Endothelial cell of umbilical vein (primary cell): ENCODE measurements around the gene OR12D2. TPM values are rescaled to one million over a fixed set of nuclear protein-coding genes. Genes with fewer than 3 reads are reported as not detected.

ENCODE experiments used
- BruUV-seq: library from RNA; stranded (reverse); fragments of 400-500 nt; replicated peaks from 2 replicates; lab custom pipeline; 2021; lab: Mats Ljungman, UMichigan
- CTCF ChIA-PET: fragments of 300-600, 350-600 bp; sonication (Branson Sonifier 250); formaldehyde crosslinking; loops from one replicate; lab custom pipeline; 2021; ENCODE audit warnings: antibody characterized with exemption, inconsistent platforms; lab: Charles Lee
- POLR2A ChIA-PET: fragments of 300-600, 350-600 bp; sonication (Branson Sonifier 250); formaldehyde crosslinking; loops from one replicate; lab custom pipeline; 2021; ENCODE audit warnings: antibody characterized with exemption, inconsistent platforms; lab: Charles Lee
- DNase-seq: peaks from one replicate; pipeline ENCODE4 v3.0.0-alpha.2; 2011; ENCODE audit warnings: low read depth, low spot score
- FAIRE-seq: peaks from 2 replicates; lab custom pipeline; 2011; peaks lifted over from hg19 to GRCh38; lab: Jason Lieb, UNC
- H2AFZ ChIP-seq: 2 replicates; pipeline ENCODE4 v1.6.0; 2012; ENCODE audit warnings: low read depth, low read length, control low read depth, inconsistent platforms
- H3K27ac ChIP-seq: 2 replicates; pipeline ENCODE4 v1.5.1; 2011; ENCODE audit warnings: low read depth, mild to moderate bottlenecking, control low read depth, low read length, moderate library complexity; ENCODE audit not compliant: insufficient read depth
- H3K27me3 ChIP-seq, 2 experiments: 2 replicates each; pipeline versions ENCODE4 v1.6.0 to v1.6.1; 2011; ENCODE audit warnings: low read length in 2 of 2, mixed read lengths in 1 of 2; ENCODE audit not compliant: control insufficient read depth in 2 of 2, insufficient read depth in 2 of 2
- H3K36me3 ChIP-seq, 2 experiments: 2 replicates in 1 of 2; 3 replicates in 1 of 2; pipeline ENCODE4 v1.5.1; 2011; ENCODE audit warnings: low read length in 2 of 2, mild to moderate bottlenecking in 1 of 2, moderate library complexity in 1 of 2; ENCODE audit not compliant: control insufficient read depth in 2 of 2, insufficient read depth in 2 of 2; ENCODE audit errors: extremely low read depth in 1 of 2
- H3K4me1 ChIP-seq: 3 replicates; pipeline ENCODE4 v1.5.1; 2011; ENCODE audit warnings: mild to moderate bottlenecking, low read length; ENCODE audit not compliant: control insufficient read depth, insufficient read depth; ENCODE audit errors: extremely low read depth
- H3K4me2 ChIP-seq: 2 replicates; pipeline ENCODE4 v1.6.1; 2011; ENCODE audit warnings: low read length, control low read depth, mixed read lengths; ENCODE audit not compliant: insufficient read depth
- H3K4me3 ChIP-seq, 3 experiments: fragments of 200-600 bp in 1 of 3; sonication (generic), shearing (Covaris generic) in 1 of 3; replicated peaks in 1 of 3; 2 replicates each; pipeline ENCODE4 v1.5.1; 2011 to 2016; ENCODE audit warnings: control low read depth in 3 of 3, low read length in 3 of 3, mild to moderate bottlenecking in 2 of 3, inconsistent platforms in 1 of 3, low read depth in 1 of 3, moderate library complexity in 1 of 3; ENCODE audit not compliant: insufficient read depth in 1 of 3
- H3K79me2 ChIP-seq: 2 replicates; pipeline ENCODE4 v1.6.0; 2012; ENCODE audit warnings: low read length, inconsistent platforms; ENCODE audit not compliant: control insufficient read depth, insufficient read depth
- H3K9ac ChIP-seq: replicated peaks from 2 replicates; pipeline ENCODE3; 2011; ENCODE audit warnings: low read length, control low read depth; ENCODE audit not compliant: insufficient read depth; ENCODE audit errors: extremely low read depth
- H3K9me1 ChIP-seq: replicated peaks from 3 replicates; pipeline ENCODE4 v1.6.0; 2011; ENCODE audit warnings: mild to moderate bottlenecking, low read length; ENCODE audit not compliant: control insufficient read depth, insufficient read depth; ENCODE audit errors: extremely low read depth
- H3K9me3 ChIP-seq: replicated peaks from 2 replicates; pipeline ENCODE4 v1.5.1; 2012; ENCODE audit warnings: low read length, inconsistent platforms; ENCODE audit not compliant: control insufficient read depth, insufficient read depth
- H4K20me1 ChIP-seq: replicated peaks from 2 replicates; pipeline ENCODE3; 2011; ENCODE audit warnings: mild to moderate bottlenecking, low read length; ENCODE audit not compliant: control insufficient read depth, insufficient read depth; ENCODE audit errors: extremely low read depth
- EZH2 ChIP-seq: IDR thresholded peaks from 2 replicates; pipeline ENCODE4 v1.6.1; 2012; ENCODE audit warnings: borderline replicate concordance, low read depth, mild to moderate bottlenecking, moderate library complexity, low read length, inconsistent platforms; ENCODE audit not compliant: severe bottlenecking
- FOS ChIP-seq: IDR thresholded peaks from 2 replicates; pipeline ENCODE4 v1.6.1; 2011; ENCODE audit warnings: mild to moderate bottlenecking, low read length, moderate library complexity, borderline replicate concordance; ENCODE audit not compliant: insufficient read depth
- GATA2 ChIP-seq: IDR thresholded peaks from 2 replicates; pipeline ENCODE4 v1.7.0; 2011; ENCODE audit warnings: low read depth, mild to moderate bottlenecking, moderate library complexity, mixed read lengths, low read length; ENCODE audit not compliant: insufficient read length, insufficient read depth
- JUN ChIP-seq: IDR thresholded peaks from 2 replicates; pipeline ENCODE4 v1.6.1; 2011; ENCODE audit warnings: borderline replicate concordance, low read depth; ENCODE audit not compliant: insufficient read length, insufficient read depth
- MYC ChIP-seq: IDR thresholded peaks from one replicate; pipeline ENCODE4 v1.6.1; 2011; ENCODE audit warnings: mild to moderate bottlenecking, low read depth, low read length
- POLR2A ChIP-seq: IDR thresholded peaks from 2 replicates; pipeline ENCODE4 v1.6.1; 2012; ENCODE audit warnings: low read depth, mild to moderate bottlenecking, control low read depth, low read length
- POLR2AphosphoS5 ChIP-seq: IDR thresholded peaks from 2 replicates; pipeline ENCODE4 v1.6.1; 2012; ENCODE audit warnings: low read depth, mild to moderate bottlenecking, control low read depth, low read length, moderate library complexity; ENCODE audit not compliant: insufficient read depth
- dilution Hi-C: fragments of 300-500 bp; cut with MboI; formaldehyde crosslinking; loops from one replicate; pipeline ENCODE4 v1.15.0; 2019; ENCODE audit warnings: low sequenced_read_pairs; ENCODE audit not compliant: extremely low pct_ligation_motif_present
- intact Hi-C: fragments of 100-400 bp; cut with micrococcal nuclease; formaldehyde crosslinking; loops from one replicate; pipeline ENCODE4 v1.10.0; 2022
- polyA plus RNA-seq, 4 experiments: library from polyadenylated mRNA; depleted of rRNA in 3 of 4; stranded (reverse) in 3 of 4; unstranded in 1 of 4; fragments of >200 nt; gene quantifications; 2 replicates each; pipeline versions ENCODE4 v1.2.1 to v1.2.3, GENCODE V29; 2011 to 2012; ENCODE audit warnings: missing spikeins in 1 of 4
- total RNA-seq: library from RNA; stranded (reverse); gene quantifications from 2 replicates; pipeline ENCODE4 v1.2.3, GENCODE V29; 2021
- TF ChIP-seq, protein P1 (sequence below), 2 donors: IDR thresholded peaks; 1 replicate in 1 of 2; 2 replicates in 1 of 2; pipeline ENCODE4 v1.5.1; 2011; ENCODE audit warnings: low read length in 2 of 2, mild to moderate bottlenecking in 2 of 2, moderate library complexity in 2 of 2, control low read depth in 1 of 2, inconsistent platforms in 1 of 2, low read depth in 1 of 2; ENCODE audit not compliant: insufficient read depth in 1 of 2; ENCODE audit errors: extremely low read depth in 1 of 2
- TF ChIP-seq, protein P2 (sequence below): IDR thresholded peaks from 2 replicates; pipeline ENCODE4 v1.6.1; 2011; ENCODE audit not compliant: insufficient read depth, insufficient read length

OR12D2 gene
- total and polyA plus RNA-seq, 2 donors (not counting 3 experiments of a cell fraction or from before 2014, with no cell fraction given) = not detected

DNA sequence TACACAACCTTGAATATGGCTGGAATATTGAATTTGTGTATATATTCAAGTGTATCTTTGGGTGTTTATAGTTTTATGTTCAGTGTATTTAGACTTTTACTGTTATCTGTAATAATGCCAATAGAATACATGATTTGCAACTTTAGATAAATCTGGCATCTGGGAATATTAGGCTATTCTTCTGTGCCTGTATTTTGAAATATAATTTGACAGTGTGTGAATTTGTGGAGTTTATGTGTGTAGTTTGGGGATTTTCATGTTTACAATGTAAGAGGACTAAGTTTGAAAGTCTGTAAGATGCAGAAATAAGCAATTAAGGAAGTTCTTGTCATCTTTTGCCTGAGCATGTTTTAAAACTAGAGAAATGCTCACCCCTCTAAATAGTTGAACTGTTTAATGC is 43.6 kb downstream of the OR12D2 start, which contains the start of gene OR10C1:
OR10C1 (plus strand) TSS at position 301 of the 400 bp plus-strand sequence. CDS start 710 bp downstream, outside the sequence.
- no peak within 1 kb of the TSS for H3K9ac ChIP-seq
- no peak within 1 kb of the TSS for H2AFZ ChIP-seq
- no peaks in the 10 kb centered on the region for H3K79me2 ChIP-seq
- no peak within 1 kb of the TSS for H3K4me2 ChIP-seq
- no peaks in the 10 kb centered on the region for H3K36me3 ChIP-seq
- no peak within 1 kb of the TSS for H3K27ac ChIP-seq
- DNase-seq = no peak
- CTCF ChIA-PET = no interaction called here
- no peak for FAIRE-seq
- intact Hi-C loops (no loop called here), dilution Hi-C loops (no loop called here)
- POLR2A ChIA-PET = no interaction called here
- no peaks in the 10 kb centered on the region for H3K9me3 ChIP-seq
- no peaks in the 10 kb centered on the region for H3K9me1 ChIP-seq
- BruUV-seq = no TSS peak
- TF ChIP-seq, protein P1, sequence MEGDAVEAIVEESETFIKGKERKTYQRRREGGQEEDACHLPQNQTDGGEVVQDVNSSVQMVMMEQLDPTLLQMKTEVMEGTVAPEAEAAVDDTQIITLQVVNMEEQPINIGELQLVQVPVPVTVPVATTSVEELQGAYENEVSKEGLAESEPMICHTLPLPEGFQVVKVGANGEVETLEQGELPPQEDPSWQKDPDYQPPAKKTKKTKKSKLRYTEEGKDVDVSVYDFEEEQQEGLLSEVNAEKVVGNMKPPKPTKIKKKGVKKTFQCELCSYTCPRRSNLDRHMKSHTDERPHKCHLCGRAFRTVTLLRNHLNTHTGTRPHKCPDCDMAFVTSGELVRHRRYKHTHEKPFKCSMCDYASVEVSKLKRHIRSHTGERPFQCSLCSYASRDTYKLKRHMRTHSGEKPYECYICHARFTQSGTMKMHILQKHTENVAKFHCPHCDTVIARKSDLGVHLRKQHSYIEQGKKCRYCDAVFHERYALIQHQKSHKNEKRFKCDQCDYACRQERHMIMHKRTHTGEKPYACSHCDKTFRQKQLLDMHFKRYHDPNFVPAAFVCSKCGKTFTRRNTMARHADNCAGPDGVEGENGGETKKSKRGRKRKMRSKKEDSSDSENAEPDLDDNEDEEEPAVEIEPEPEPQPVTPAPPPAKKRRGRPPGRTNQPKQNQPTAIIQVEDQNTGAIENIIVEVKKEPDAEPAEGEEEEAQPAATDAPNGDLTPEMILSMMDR (IDR thresholded peaks at IDR 0.05; ENCODE audit: extremely low read depth in 1 of 2, insufficient read depth in 1 of 2, low read depth in 1 of 2, low read length in 2 of 2) = no peak
- TF ChIP-seq FOS (no peak), POLR2AphosphoS5 (no peak), EZH2 (no peak), POLR2A (no peak), MYC (no peak), JUN (no peak), GATA2 (no peak)
- TF ChIP-seq, protein P2, sequence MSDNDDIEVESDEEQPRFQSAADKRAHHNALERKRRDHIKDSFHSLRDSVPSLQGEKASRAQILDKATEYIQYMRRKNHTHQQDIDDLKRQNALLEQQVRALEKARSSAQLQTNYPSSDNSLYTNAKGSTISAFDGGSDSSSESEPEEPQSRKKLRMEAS = no peak
- H3K27me3 ChIP-seq = no peaks in the 10 kb centered on the region
- no peak within 1 kb of the TSS for H3K4me3 ChIP-seq
- no peaks in the 10 kb centered on the region for H3K4me1 ChIP-seq
- H4K20me1 ChIP-seq = no peaks in the 10 kb centered on the region
